CD4-positive, alpha-beta T cell treated with Interleukin-12 subunit alpha and Interleukin-12 subunit beta, for 1 hour (primary cell): ENCODE measurements around the gene PER1.

ENCODE experiments used
- DNase-seq: peaks from one replicate; pipeline ENCODE4 v3.0.0-alpha.2; 2020

PER1 gene

GRCh38 chr17:8164815-8165131, 12.6 kb upstream of the PER1 start:
- DNase-seq = no peak

GRCh38 chr17:8163978-8164814, 12.0 kb upstream of the PER1 start:
- peak; percentile 82 for DNase-seq

- DNase-seq = peak; percentile 14
These were observed 11.1 kb upstream of the PER1 start for GRCh38 chr17:8162997-8163977.

DNA sequence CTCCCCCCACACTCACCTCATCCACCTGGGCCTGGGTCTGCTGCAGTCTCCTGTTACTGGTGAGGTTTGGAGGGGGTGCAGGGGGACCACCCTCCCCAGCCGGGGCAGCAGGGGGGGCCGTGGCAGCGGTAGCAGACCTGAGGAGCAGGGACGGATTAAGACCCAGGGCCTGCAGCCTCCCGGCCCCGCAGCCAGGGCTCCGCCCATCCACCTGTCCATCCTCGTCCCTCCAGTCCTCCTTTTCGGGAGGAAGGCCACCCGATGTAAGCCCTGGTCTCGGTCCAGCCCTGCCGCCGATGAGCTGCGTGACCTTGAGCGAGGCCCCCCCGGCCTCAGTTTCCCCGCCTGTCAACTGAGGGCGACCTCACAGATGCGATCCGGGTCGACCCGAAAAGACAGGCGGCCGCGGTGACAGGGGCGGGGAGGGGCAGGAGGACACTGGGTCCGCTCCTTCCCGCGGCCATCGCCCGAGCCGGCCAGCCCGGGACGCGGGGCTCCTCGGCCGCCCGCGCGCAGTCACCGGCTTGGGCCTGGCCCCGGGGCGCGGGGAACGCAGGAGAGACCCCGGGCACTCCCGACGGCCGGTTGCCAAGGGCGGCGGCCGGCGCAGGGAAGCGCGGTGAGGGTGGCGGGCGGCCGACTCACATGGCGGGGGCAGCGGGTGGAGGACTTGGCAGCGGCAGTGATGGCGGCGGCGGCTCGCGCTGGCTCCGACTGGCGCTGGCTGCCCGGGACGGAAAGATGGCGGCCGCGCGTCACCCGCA, 10.2 kb upstream of the PER1 start, which contains the start of gene VAMP2:
Gene VAMP2 (minus strand): TSS at position 716 of the 764 bp plus-strand sequence. CDS start 69 bp downstream, at position 647.
- peak; percentile 87 for DNase-seq

GRCh38 chr17:8161289-8162232, 9.4 kb upstream of the PER1 start:
- peak; percentile 28 for DNase-seq

- DNase-seq = peak; percentile 22
These were observed 8.6 kb upstream of the PER1 start for GRCh38 chr17:8160741-8161221.

DNA sequence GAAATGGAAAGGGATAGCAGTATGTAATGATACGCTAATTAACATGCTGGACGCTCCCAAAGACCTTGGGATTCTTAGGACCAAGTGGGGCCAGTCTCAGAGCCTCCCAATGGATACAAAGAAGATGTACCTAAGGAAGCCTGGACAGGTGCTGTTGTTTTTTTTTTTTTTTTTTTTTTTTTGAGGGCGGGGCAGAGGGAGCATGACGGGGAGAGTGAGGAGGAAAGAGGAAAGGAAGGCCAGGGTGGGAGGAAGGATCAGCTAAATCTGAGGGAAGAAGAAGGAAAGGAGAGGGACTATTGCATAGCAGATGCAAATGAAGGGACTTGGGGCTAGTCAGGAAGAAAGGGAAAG, 8.0 kb upstream of the PER1 start:
- DNase-seq = peak; percentile 2

DNA sequence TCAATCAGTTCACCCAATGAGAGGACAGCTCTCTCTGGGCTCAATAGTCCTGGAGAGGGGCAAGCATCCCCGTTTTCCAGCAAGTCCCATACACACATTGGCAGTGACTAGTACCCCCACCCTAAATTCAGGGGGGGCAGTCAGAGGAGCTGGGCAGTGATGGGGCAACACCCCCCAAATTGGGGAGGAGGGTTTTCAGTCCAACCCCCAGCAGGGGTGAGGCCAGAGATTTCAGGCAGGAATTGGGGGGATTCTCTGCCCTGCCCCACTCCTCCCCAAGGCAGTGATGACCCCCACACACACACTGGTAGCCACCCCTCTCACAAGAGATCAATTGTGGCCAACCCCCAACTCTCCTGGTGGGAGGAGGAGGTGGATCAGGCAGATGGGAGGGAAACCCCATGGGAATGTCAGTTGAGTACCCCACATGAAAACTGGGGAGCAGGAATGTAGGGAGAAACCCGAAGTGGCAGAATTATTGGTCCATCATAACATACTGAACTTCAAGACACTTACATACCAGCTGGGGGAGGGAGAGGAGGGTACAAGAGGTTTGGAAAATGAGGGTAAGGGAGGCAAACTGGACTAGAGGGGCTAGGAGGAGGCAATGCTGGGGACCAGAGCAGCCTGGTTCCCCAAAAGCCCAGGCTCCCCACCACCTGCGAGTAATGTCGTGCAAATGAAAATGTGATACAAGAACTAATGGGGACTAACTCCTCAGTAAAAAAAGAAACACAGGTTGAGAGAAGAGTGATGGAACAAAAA, 7.4 kb upstream of the PER1 start:
- DNase-seq = peak; percentile 7

DNA sequence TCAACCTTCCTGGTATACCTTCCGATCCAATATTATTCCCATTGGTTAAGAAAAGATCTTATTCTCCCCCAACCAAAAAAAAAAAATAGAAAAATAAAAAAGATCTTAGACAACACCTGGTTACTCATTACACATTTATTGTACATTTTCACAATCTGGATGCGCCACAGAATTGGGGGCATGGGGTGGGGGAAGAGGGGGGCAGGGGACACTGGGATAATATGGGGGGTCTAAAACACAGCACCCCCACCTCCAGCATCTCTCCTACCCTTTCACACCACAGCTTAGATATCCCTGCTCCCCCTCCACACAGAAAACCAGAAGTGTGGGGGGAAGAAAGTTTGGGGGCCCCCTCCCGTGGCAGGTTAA, 6.8 kb upstream of the PER1 start:
- peak; percentile 16 for DNase-seq

GRCh38 chr17:8158267-8159031, 6.2 kb upstream of the PER1 start:
- peak; percentile 90 for DNase-seq

DNA sequence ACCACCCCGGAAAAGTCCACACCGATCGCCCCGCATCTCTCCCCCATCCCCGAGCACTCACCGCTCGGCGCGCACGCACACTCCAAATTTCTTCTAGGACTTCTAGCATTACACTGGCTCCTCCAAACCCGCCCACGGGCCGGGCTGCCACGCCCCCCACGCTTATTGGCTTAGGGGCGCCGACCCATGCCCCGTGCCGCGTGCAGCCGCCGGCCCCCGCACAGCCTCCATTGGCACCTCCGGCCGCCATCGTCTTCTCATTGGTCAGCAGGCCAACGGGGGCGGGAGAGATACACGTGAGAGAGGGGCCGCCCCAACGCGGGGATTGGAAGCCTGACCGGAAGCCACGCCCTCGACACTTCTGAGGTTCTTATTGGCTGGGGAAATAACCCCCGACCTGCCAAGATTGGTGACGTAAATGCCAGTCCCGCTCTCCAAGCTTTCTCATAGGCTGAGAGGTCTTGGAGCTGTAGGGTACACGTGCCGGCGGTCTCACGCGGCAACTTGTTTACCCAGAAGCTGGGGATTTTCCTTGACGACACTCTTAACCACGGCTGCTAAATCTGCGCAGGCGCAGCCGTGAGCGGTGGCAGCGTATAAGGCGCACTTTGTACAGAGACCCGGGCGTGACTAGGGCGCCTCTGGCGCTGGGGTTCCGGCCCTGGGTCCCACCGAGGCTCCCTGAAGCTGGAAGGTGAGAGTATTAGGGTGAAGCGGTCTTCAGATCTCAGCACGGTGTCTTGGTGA, 4.2 kb upstream of the PER1 start:
- peak; percentile 100 for DNase-seq

GRCh38 chr17:8155996-8156245, 3.7 kb upstream of the PER1 start:
- no peak for DNase-seq

DNA sequence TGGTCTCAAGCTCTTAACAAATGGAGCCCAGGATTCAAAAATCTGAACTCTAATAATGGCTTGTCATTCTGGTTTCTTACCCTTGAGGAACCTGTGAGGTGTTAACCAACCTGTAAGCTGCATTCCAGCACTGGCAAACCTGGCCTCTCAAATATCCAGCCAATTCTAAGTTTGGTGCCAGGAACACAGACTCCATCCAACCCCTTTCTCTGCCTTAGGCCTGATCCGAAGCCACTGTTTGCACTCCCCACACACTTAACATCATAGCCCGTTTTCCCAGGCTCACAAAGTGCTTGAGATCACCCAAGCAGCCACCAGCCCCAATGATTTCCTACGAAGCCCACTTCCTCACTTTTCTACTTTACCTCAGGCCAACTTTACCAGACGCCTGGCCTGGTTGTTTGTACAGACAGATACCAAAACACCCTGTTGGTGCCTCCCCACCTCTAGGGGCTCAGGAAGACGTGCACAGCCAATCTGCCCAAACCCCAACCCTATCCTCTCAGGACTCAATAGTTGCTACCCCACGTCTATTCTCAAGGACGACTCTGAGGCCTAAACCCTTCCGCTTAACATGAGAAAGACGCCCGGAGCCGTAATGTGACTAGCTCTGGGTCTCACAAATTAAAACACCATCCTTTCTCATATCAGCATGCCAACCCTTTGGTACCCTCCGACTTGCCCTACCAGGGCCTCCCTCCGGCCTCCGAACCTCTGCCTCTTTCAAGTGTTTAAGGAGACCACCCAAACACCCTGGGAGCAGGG, 3.2 kb upstream of the PER1 start:
- peak; percentile 48 for DNase-seq

GRCh38 chr17:8154608-8155155, 2.5 kb upstream of the PER1 start:
- DNase-seq = no peak

DNA sequence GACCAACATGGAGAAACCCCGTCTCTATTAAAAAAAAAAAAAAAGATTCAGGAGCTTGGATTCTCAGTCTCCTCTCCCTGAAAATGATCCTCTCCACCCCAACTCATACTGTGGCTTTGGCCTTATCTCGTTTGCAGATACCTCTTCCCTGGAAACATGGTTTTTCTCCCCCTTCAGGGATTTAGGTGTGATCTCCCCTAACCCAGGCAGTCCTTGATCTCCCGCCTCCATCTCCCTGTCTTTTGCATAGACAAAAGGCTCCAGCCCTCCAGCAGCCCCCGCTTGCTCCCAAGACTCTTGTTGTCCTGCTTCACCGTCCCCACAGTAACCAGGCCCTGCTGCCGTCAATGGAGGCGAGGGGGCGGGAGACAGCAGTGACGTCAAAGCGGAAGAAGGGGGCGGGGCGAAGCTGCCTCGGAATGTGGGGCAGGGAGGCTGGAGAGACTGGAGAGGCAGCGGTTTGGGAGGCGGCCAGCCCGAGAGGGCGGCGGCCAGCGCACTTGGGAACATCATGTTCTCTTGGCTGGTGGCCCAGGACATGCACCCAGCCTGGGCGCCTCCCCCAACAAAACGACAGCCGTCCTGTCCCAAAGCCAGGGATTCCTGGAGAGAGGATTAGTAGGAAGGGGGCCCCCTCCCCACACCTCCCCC, 1.9 kb upstream of the PER1 start:
- peak; percentile 95 for DNase-seq

DNA sequence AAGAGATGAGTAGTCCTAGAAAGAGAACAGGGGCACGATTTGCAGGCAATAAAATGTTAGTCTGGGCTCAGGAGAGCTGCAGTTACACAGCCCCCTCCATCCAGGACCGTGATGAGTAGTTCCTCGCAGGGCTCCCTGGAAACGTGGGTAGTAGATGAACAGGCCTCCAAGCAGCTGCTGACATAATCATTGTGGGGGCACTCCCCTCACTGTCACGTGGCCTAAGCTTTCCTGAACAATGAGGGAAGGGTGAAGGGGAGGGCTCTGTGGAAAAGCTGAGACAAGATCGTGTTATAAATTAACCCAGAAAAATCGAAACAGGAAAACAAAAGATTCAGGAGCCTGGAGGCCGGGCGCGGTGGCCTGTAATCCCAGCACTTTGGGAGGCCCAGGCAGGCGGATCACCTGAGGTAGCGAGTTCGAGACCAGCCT, 1.3 kb upstream of the PER1 start:
- DNase-seq = peak; percentile 54

- DNase-seq = no peak
These were observed 837 bp upstream of the PER1 start for GRCh38 chr17:8153031-8153451.

- DNase-seq = peak; percentile 53
These were observed 528 bp downstream of the PER1 start for GRCh38 chr17:8151641-8152111.
